GM12875 (cell line): ENCODE data around the gene SCTR.
A peak's percentile ranks its signal among the peaks of the same experiment; 100 is the strongest.

Experiments used
- H3K4me3 ChIP-seq: one replicate; pipeline ENCODE4 v1.5.1; 2011; ENCODE audit warnings: low read depth, low read length, control low read depth
- CTCF ChIP-seq: IDR thresholded peaks from 2 replicates; pipeline ENCODE4 v1.5.1; 2011; ENCODE audit warnings: low read depth, mild to moderate bottlenecking, control low read depth, inconsistent platforms, low read length, moderate library complexity, borderline replicate concordance; ENCODE audit not compliant: insufficient read depth

The SCTR gene

GRCh38 chr2:119434664-119435063 lies 89.6 kb downstream of the SCTR start:
- TF ChIP-seq CTCF = no peak

GRCh38 chr2:119433636-119434327 lies 90.5 kb downstream of the SCTR start:
- no peak for TF ChIP-seq CTCF
- H3K4me3 ChIP-seq = no peak overlapping the region

More at GRCh38 chr2:119434664-119435063, 89.6 kb downstream of the SCTR start:
- H3K4me3 ChIP-seq = no peak overlapping the region

GRCh38 chr2:119432851-119433522 lies 91.3 kb downstream of the SCTR start:
- TF ChIP-seq CTCF = no peak
- no peak overlapping the region for H3K4me3 ChIP-seq

- no peak overlapping the region for H3K4me3 ChIP-seq
- TF ChIP-seq CTCF = no peak
Observed at GRCh38 chr2:119431976-119432850, 92.1 kb downstream of the SCTR start.

- peak within 1 kb of the TSS; percentile 12 for H3K4me3 ChIP-seq
- no peak for TF ChIP-seq CTCF
Observed at GRCh38 chr2:119431155-119431975, 92.9 kb downstream of the SCTR start, which contains the start of gene TMEM37. TSS of gene TMEM37 (plus strand) at chr2:119431854. CDS start at chr2:119431904, 50 bp downstream.

- no peak overlapping the region for H3K4me3 ChIP-seq
- TF ChIP-seq CTCF = no peak
Observed at GRCh38 chr2:119430023-119430498, 94.2 kb downstream of the SCTR start.
